ENCODE measurements around the gene ELMO1.
A peak's percentile ranks its signal among the peaks of the same experiment; 100 is the strongest.

ELMO1 gene

GRCh38 chr7:37448636-37449361 is at the start of gene ELMO1:
Gene ELMO1 (minus strand): TSS chr7:37448864. CDS start chr7:37342690, 106,174 bp downstream.
- DNase-seq, result peak in 11 of 14 donors; percentile 54 to 80 (median 67)

- peak in 1 of 14 donors; percentile 6 for DNase-seq
Measured at GRCh38 chr7:37497576-37497975, 48.9 kb upstream of the ELMO1 start.

- no peak for DNase-seq
Measured at GRCh38 chr7:37495574-37496184, 47.0 kb upstream of the ELMO1 start.

GRCh38 chr7:37494926-37495325 is 46.3 kb upstream of the ELMO1 start:
- no peak for DNase-seq

- DNase-seq, result no peak
Measured at GRCh38 chr7:37493810-37494209, 45.1 kb upstream of the ELMO1 start.

- DNase-seq, result peak in 4 of 14 donors; percentile 12 to 29 (median 20)
Measured at GRCh38 chr7:37493123-37493522, 44.5 kb upstream of the ELMO1 start.

- no peak for DNase-seq
Measured at GRCh38 chr7:37491919-37492694, 43.4 kb upstream of the ELMO1 start.

- DNase-seq, result peak in 1 of 14 donors; percentile 20
Measured at GRCh38 chr7:37489703-37490102, 41.0 kb upstream of the ELMO1 start.

- no peak for DNase-seq
Measured at GRCh38 chr7:37488163-37488764, 39.6 kb upstream of the ELMO1 start.

- DNase-seq, result peak in 2 of 14 donors; percentile 23 to 39
Measured at GRCh38 chr7:37484426-37485073, 35.9 kb upstream of the ELMO1 start.

- peak in 1 of 14 donors; percentile 8 for DNase-seq
Measured at GRCh38 chr7:37483627-37484026, 35.0 kb upstream of the ELMO1 start.

- DNase-seq, result peak in 1 of 14 donors; percentile 13
Measured at GRCh38 chr7:37482953-37483352, 34.3 kb upstream of the ELMO1 start.

GRCh38 chr7:37482505-37482904 is 33.8 kb upstream of the ELMO1 start:
- DNase-seq, result no peak

GRCh38 chr7:37481722-37482288 is 33.1 kb upstream of the ELMO1 start:
- peak in 1 of 14 donors; percentile 65 for DNase-seq

GRCh38 chr7:37481154-37481553 is 32.5 kb upstream of the ELMO1 start:
- DNase-seq, result no peak

- DNase-seq, result peak in 1 of 14 donors; percentile 29
Measured at GRCh38 chr7:37480041-37481031, 31.7 kb upstream of the ELMO1 start.

GRCh38 chr7:37476881-37477450 is 28.3 kb upstream of the ELMO1 start:
- no peak for DNase-seq

- DNase-seq, result peak in 1 of 14 donors; percentile 13
Measured at GRCh38 chr7:37476428-37476827, 27.8 kb upstream of the ELMO1 start.

- no peak for DNase-seq
Measured at GRCh38 chr7:37475646-37476045, 27.0 kb upstream of the ELMO1 start.

- no peak for DNase-seq
Measured at GRCh38 chr7:37471619-37472018, 23.0 kb upstream of the ELMO1 start.

Data from C1 segment of cervical spinal cord (tissue), 14 donors.